ENCODE measurements around the gene TARBP1. TPM values are rescaled to one million over a fixed set of nuclear protein-coding genes. Genes with fewer than 3 reads are reported as not detected.

TARBP1 gene
- total RNA-seq, 2 donors from 2014 or later, result 25.3 to 51.4 TPM

Other genes with a start within 250 kb of the TARBP1 start
- gene COA6, start 105.7 kb downstream of the TARBP1 start, total RNA-seq, result 10 to 100 TPM; 27.2 to 32.6 TPM
- 100 to 1,000 TPM; 131 to 243 TPM for gene IRF2BP2, start 131.0 kb upstream of the TARBP1 start, total RNA-seq

All from natural killer cell treated with Interleukin-12 subunit alpha and Interleukin-12 subunit beta and Interleukin-15 and Interleukin-18, amount 100 ng/mL, for 72 hours (primary cell).